Measurements from ENCODE around the gene SGF29.
A peak's percentile ranks its signal among the peaks of the same experiment; 100 is the strongest.

GRCh38 chr16:28623172-28623711 lies 69.5 kb downstream of the SGF29 start:
- TF ChIP-seq POLR2AphosphoS5 (IDR thresholded peaks at IDR 0.05) (no peak), CTCF (IDR thresholded peaks at IDR 0.05) (peak in 1 of 4 experiments; percentile 13), POLR2A (IDR thresholded peaks at IDR 0.05) (no peak), EP300 (IDR thresholded peaks at IDR 0.05) (no peak)
